Omental fat pad (tissue), 4 donors: ENCODE measurements around the gene RAC2. TPM values are rescaled to one million over a fixed set of nuclear protein-coding genes. Genes with fewer than 3 reads are reported as not detected.

Experiments
- ATAC-seq: fragments of 150-250 bp; one replicate; pipeline ENCODE4 v1.9.1; 2016; ENCODE audit warnings: mild to moderate bottlenecking, moderate library complexity; ENCODE audit not compliant: low FRiP score
- DNase-seq: peaks from one replicate; pipeline ENCODE4 v3.0.0-alpha.2; 2019; ENCODE audit warnings: low spot score
- total RNA-seq, 4 donors: library from RNA; depleted of rRNA; stranded (reverse); fragments of >200 nt; gene quantifications; one replicate each; pipeline ENCODE4 v1.1.0, GENCODE V29; 2016
- TF ChIP-seq, protein P1 (sequence below), 3 donors: fragments of 450-650 bp; IDR thresholded peaks; one replicate each; pipeline ENCODE4 v1.5.1; 2016 to 2017; ENCODE audit warnings: antibody characterized with exemption in 3 of 3, mild to moderate bottlenecking in 3 of 3, moderate library complexity in 2 of 3

Gene RAC2
- total RNA-seq, 4 donors from 2014 or later: 11.0 to 51.6 (median 20.0) TPM

GRCh38 chr22:37276776-37277175 is 32.7 kb upstream of the RAC2 start:
- ATAC-seq: no peak

DNA sequence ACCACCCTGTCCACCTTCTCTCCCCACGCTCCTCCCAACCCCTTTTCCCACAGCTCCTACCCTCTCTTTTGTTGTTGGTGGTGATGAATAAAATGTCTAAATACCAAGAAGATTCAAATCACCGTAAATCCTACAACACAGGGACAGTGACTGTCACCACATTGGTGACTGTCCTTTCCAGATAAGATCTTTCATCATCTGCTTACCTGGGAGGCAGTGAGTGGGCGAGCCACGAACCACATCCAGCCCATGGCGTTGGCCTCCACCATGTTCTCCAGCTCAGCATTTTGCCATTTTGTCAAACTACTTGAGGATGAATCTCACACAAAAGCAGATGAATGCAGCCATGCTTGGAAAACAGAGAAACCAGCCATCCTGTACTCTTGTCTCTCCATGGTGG is 31.6 kb upstream of the RAC2 start:
- TF ChIP-seq, protein P1, sequence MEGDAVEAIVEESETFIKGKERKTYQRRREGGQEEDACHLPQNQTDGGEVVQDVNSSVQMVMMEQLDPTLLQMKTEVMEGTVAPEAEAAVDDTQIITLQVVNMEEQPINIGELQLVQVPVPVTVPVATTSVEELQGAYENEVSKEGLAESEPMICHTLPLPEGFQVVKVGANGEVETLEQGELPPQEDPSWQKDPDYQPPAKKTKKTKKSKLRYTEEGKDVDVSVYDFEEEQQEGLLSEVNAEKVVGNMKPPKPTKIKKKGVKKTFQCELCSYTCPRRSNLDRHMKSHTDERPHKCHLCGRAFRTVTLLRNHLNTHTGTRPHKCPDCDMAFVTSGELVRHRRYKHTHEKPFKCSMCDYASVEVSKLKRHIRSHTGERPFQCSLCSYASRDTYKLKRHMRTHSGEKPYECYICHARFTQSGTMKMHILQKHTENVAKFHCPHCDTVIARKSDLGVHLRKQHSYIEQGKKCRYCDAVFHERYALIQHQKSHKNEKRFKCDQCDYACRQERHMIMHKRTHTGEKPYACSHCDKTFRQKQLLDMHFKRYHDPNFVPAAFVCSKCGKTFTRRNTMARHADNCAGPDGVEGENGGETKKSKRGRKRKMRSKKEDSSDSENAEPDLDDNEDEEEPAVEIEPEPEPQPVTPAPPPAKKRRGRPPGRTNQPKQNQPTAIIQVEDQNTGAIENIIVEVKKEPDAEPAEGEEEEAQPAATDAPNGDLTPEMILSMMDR (IDR thresholded peaks at IDR 0.05): no peak
- ATAC-seq (no peak), DNase-seq (no peak)

More at GRCh38 chr22:37276776-37277175, 32.7 kb upstream of the RAC2 start:
- TF ChIP-seq, protein P1 (IDR thresholded peaks at IDR 0.05): no peak
- no peak for DNase-seq

DNA sequence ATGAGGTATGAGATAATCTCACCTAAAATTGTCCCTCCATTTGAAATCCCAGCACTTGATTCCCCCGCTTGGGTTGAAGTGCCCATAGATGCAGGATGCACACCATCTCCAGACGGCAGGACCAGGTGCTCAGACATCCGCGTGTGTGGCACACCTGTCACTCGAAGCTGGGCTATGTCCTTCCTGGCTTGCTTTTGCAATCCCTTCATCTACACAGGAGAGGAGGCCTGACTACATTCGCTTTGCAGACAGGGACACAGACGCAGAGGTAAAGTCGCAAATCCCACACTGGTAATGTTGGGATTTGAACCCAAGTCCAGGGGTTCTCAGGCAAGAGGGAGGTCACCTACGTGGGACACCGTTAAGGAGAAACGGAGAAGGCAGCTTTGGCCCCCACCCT is 31.1 kb upstream of the RAC2 start:
- DNase-seq (no peak), ATAC-seq (no peak)
- TF ChIP-seq, protein P1 (IDR thresholded peaks at IDR 0.05): no peak

- TF ChIP-seq, protein P1 (IDR thresholded peaks at IDR 0.05): no peak
- ATAC-seq: no peak
- no peak for DNase-seq
These were observed 30.4 kb upstream of the RAC2 start for GRCh38 chr22:37274380-37274862.

DNA sequence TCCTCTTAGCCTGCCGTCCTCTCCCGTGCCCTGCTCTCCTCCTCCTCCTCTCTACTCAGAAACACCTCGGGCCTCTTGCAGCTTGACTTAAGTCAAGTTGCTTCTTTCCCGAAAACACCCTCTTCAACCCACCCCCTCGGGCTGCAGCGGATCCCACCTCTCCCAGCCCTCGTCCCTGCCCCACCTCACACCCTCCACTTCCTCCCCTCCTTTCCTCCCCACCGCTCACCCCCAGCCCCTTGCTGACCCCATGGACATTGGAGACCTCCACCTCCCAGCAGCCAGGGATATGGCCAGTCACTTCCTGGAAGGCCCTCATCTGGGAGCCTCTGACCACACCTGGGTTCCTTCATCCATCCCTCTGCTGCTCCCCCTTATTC is 29.8 kb upstream of the RAC2 start:
- no peak for ATAC-seq
- TF ChIP-seq, protein P1 (IDR thresholded peaks at IDR 0.05): no peak
- no peak for DNase-seq

DNA sequence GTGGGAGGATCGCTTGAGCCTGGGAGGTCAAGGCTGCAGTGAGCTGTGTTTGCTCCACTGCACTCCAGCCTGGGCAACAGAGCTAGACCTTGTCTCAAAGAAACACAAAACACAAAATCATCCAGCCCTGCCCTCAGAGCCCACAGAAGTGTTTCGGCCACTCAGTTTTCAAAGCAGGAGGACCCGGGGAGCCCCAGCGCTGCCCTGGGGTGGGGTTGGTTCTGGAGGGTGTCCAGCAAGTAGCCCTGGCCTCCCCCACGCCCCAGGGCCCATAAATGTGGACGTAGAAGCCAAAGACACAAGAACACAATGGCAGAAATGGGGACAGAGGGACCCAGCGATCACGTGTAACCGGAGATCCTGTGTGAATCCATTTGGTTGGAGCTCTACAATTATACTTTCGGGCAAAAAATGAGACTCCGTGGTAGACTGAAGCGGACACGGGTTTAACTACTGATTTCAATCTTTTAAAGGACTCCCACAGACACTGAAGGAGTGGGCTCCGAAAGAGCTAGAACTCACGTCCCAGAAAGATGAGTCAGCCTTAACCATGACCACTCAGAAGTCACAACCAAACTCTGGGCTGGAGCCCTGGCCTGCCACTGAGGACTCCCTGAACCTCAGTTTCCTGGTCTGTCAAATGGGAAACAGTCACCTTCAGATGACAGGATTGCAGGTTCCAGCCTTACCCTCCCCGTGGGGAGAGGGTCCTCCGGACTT is 29.2 kb upstream of the RAC2 start:
- TF ChIP-seq, protein P1 (IDR thresholded peaks at IDR 0.05): no peak
- ATAC-seq (no peak), DNase-seq (no peak)
